DND-41 (cell line): ENCODE measurements around the gene RBM6.

Source experiments
- ATAC-seq: fragments of 200-7000 bp; cut with Tn5 transposase; 3 replicates; pipeline ENCODE4 v1.9.1; 2021; ENCODE audit warnings: low read depth; ENCODE audit not compliant: insufficient read depth
- DNase-seq: peaks from one replicate; pipeline ENCODE4 v3.0.0-alpha.2; 2020
- H2AFZ ChIP-seq: 2 replicates; pipeline ENCODE4 v1.6.0; 2012; ENCODE audit warnings: low read depth, low read length
- H3K27ac ChIP-seq: 2 replicates; pipeline ENCODE4 v1.5.1; 2012; ENCODE audit warnings: low read length, inconsistent platforms
- H3K27me3 ChIP-seq: fragments of 200-600 bp; sonication (generic); 2 replicates; pipeline ENCODE4 v1.6.0; 2012; ENCODE audit warnings: low read length, mild to moderate bottlenecking, inconsistent platforms; ENCODE audit not compliant: insufficient read depth, poor library complexity
- H3K36me3 ChIP-seq: 2 replicates; pipeline ENCODE4 v1.5.1; 2012; ENCODE audit warnings: low read length, inconsistent platforms; ENCODE audit not compliant: insufficient read depth
- H3K4me1 ChIP-seq: 2 replicates; pipeline ENCODE4 v1.5.1; 2012; ENCODE audit warnings: mild to moderate bottlenecking, low read length; ENCODE audit not compliant: insufficient read depth
- H3K4me2 ChIP-seq: 2 replicates; pipeline ENCODE4 v1.6.0; 2012; ENCODE audit warnings: mild to moderate bottlenecking, moderate library complexity, low read length, inconsistent platforms; ENCODE audit not compliant: insufficient read depth
- H3K4me3 ChIP-seq, 2 experiments: fragments of 200-600 bp in 1 of 2; shearing (Covaris generic) in 1 of 2; 2 replicates each; pipeline ENCODE4 v1.5.1; 2012 to 2016; ENCODE audit warnings: inconsistent platforms in 2 of 2, low read length in 2 of 2, mild to moderate bottlenecking in 2 of 2, low read depth in 1 of 2, moderate library complexity in 1 of 2
- H3K79me2 ChIP-seq: 2 replicates; pipeline ENCODE4 v1.6.0; 2012; ENCODE audit warnings: low read length, inconsistent platforms; ENCODE audit not compliant: insufficient read depth
- H3K9ac ChIP-seq: 2 replicates; pipeline ENCODE4 v1.6.0; 2012; ENCODE audit warnings: low read depth, mild to moderate bottlenecking, inconsistent platforms, low read length, moderate library complexity
- H3K9me3 ChIP-seq: 2 replicates; pipeline ENCODE4 v1.5.1; 2012; ENCODE audit warnings: low read length, moderate library complexity, mild to moderate bottlenecking, inconsistent platforms; ENCODE audit not compliant: insufficient read depth, severe bottlenecking
- H4K20me1 ChIP-seq: 2 replicates; pipeline ENCODE4 v1.6.0; 2012; ENCODE audit warnings: low read length; ENCODE audit not compliant: insufficient read depth
- CTCF ChIP-seq: IDR thresholded peaks from 2 replicates; pipeline ENCODE4 v1.5.1; 2012; ENCODE audit warnings: borderline replicate concordance, low read length, moderate library complexity, mild to moderate bottlenecking; ENCODE audit not compliant: poor library complexity, severe bottlenecking; ENCODE audit errors: extremely low read depth
- EZH2 ChIP-seq: IDR thresholded peaks from 3 replicates; pipeline ENCODE4 v1.6.1; 2012; ENCODE audit warnings: borderline replicate concordance, low read depth, mild to moderate bottlenecking, moderate library complexity, low read length, inconsistent platforms; ENCODE audit not compliant: severe bottlenecking

Gene RBM6

DNA sequence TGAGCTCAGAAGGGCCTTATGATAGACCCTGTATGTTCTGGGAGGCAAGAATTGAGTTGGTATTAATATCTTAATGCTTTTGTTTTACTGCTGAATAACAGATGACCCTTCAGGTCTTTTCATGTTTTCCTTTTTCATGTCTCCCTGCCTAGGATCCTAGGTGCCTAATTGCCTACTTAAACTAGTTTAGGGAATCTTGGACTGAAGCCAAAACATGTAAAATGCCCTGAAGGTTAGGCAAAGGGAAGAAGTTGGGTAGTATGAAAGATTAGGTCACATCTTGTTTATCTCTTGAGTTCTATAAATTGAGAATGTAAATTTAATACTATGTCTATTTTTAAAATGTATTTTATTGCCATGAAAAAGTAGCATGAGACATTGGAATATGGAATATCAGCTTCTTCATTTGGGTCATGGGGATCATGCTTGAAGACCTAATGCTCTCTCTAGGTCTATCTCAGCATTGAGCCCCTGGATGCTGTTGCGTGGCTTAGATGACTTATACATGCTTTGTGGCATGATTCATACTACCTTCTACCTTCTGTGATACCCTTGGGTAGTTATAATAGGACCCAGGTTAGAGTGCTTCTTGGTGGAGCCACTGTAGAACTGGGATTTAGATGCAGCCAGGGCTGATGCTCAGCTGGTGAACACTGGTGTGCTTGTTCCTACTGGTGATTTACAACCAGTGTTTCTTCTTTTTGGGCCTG, 26.4 kb downstream of the RBM6 start:
- no peak overlapping the region for H3K27ac ChIP-seq
- no peak overlapping the region for H2AFZ ChIP-seq
- H3K79me2 ChIP-seq = peaks cover 83% of the 10 kb centered on the region
- H4K20me1 ChIP-seq = peaks cover 27% of the 10 kb centered on the region; the same call in 1 of the 2 replicates
- no peaks in the 10 kb centered on the region for H3K4me1 ChIP-seq
- peaks cover 47% of the 10 kb centered on the region for H3K36me3 ChIP-seq
- no peaks in the 10 kb centered on the region for H3K27me3 ChIP-seq
- no peak for ATAC-seq
- H3K9ac ChIP-seq = no peak overlapping the region
- no peak overlapping the region for H3K4me2 ChIP-seq
- no peak for TF ChIP-seq CTCF
- TF ChIP-seq EZH2 = no peak
- DNase-seq = no peak
- no peaks in the 10 kb centered on the region for H3K9me3 ChIP-seq
- no peak overlapping the region for H3K4me3 ChIP-seq

DNA sequence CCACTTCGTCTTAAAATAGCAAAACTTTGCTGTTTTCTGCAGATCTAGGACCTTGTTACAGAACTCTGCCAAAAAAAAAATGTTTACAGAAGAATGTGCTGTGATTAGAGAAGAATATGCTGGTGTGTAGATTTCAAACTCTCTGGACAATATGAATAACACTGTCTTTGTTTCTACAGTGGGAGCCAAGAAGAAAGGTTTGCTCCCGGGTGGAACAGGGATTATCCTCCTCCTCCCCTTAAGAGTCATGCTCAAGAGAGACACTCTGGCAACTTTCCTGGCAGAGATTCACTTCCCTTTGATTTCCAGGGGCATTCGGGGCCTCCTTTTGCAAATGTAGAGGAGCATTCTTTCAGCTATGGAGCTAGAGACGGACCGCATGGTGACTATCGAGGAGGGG, 27.3 kb downstream of the RBM6 start:
- Histone ChIP-seq H3K4me1 (no peaks in the 10 kb centered on the region), H3K79me2 (peaks cover 76% of the 10 kb centered on the region), H3K36me3 (peaks cover 55% of the 10 kb centered on the region), H3K4me3 (no peak overlapping the region), H3K27me3 (no peaks in the 10 kb centered on the region), H3K27ac (no peak overlapping the region), H4K20me1 (peaks cover 27% of the 10 kb centered on the region; the same call in 1 of the 2 replicates), H2AFZ (no peak overlapping the region), H3K4me2 (no peak overlapping the region), H3K9ac (no peak overlapping the region), H3K9me3 (no peaks in the 10 kb centered on the region)
- ATAC-seq (no peak), DNase-seq (no peak)
- TF ChIP-seq CTCF (no peak), EZH2 (no peak)

- no peak for TF ChIP-seq CTCF
- TF ChIP-seq EZH2 = no peak
- H3K9ac ChIP-seq = no peak overlapping the region
- H3K4me1 ChIP-seq = no peaks in the 10 kb centered on the region
- peaks cover 65% of the 10 kb centered on the region for H3K36me3 ChIP-seq
- H3K27ac ChIP-seq = no peak overlapping the region
- H3K27me3 ChIP-seq = no peaks in the 10 kb centered on the region
- DNase-seq (no peak), ATAC-seq (no peak)
- peaks cover 66% of the 10 kb centered on the region for H3K79me2 ChIP-seq
- no peak overlapping the region for H3K4me2 ChIP-seq
- no peak overlapping the region for H3K4me3 ChIP-seq
- peaks cover 27% of the 10 kb centered on the region; the same call in 1 of the 2 replicates for H4K20me1 ChIP-seq
- no peaks in the 10 kb centered on the region for H3K9me3 ChIP-seq
- H2AFZ ChIP-seq = no peak overlapping the region
Observed at GRCh38 chr3:49968346-49968745, 28.4 kb downstream of the RBM6 start.

GRCh38 chr3:49972656-49973055, 32.7 kb downstream of the RBM6 start:
- Histone ChIP-seq H3K4me1 (no peaks in the 10 kb centered on the region), H3K79me2 (peaks cover 39% of the 10 kb centered on the region), H3K4me3 (no peak overlapping the region), H4K20me1 (peaks cover 11% of the 10 kb centered on the region; the same call in 1 of the 2 replicates), H3K4me2 (no peak overlapping the region), H3K36me3 (peaks cover 60% of the 10 kb centered on the region), H2AFZ (no peak overlapping the region), H3K27ac (no peak overlapping the region), H3K27me3 (no peaks in the 10 kb centered on the region), H3K9ac (no peak overlapping the region), H3K9me3 (no peaks in the 10 kb centered on the region)
- TF ChIP-seq CTCF (no peak), EZH2 (no peak)
- ATAC-seq (no peak), DNase-seq (no peak)
